Liver (tissue), 9 donors: ENCODE data around the gene RAB15. TPM values are rescaled to one million over a fixed set of nuclear protein-coding genes. Genes with fewer than 3 reads are reported as not detected.

Experiments used
- DNase-seq: peaks from one replicate; pipeline ENCODE4 v3.0.0-alpha.2; 2017; ENCODE audit warnings: low spot score
- H3K27ac ChIP-seq, 2 donors: one replicate each; pipeline ENCODE4 v1.7.0; 2013; ENCODE audit warnings: inconsistent platforms in 2 of 2, low read length in 2 of 2, control low read depth in 1 of 2, low read depth in 1 of 2, mild to moderate bottlenecking in 1 of 2
- H3K27me3 ChIP-seq, 4 donors: one replicate each; pipeline versions ENCODE4 v1.6.1 to v1.7.0; 2013; ENCODE audit warnings: low read length in 3 of 4, inconsistent platforms in 1 of 4, mild to moderate bottlenecking in 1 of 4, moderate library complexity in 1 of 4; ENCODE audit not compliant: control insufficient read depth in 4 of 4, insufficient read depth in 4 of 4
- H3K36me3 ChIP-seq, 4 donors: one replicate each; pipeline versions ENCODE4 v1.6.1 to v1.7.0; 2013; ENCODE audit warnings: low read length in 3 of 4, mild to moderate bottlenecking in 3 of 4, low read depth in 1 of 4, moderate library complexity in 1 of 4; ENCODE audit not compliant: control insufficient read depth in 4 of 4, insufficient read depth in 3 of 4
- H3K4me1 ChIP-seq, 4 donors: one replicate each; pipeline versions ENCODE4 v1.6.1 to v1.7.0; 2013; ENCODE audit warnings: low read length in 3 of 4, mild to moderate bottlenecking in 3 of 4, moderate library complexity in 1 of 4; ENCODE audit not compliant: control insufficient read depth in 4 of 4, insufficient read depth in 4 of 4
- H3K4me3 ChIP-seq, 3 donors: one replicate each; pipeline versions ENCODE4 v1.6.1 to v1.7.0; 2013; ENCODE audit warnings: low read length in 3 of 3, control low read depth in 1 of 3, low read depth in 1 of 3, mild to moderate bottlenecking in 1 of 3
- H3K9ac ChIP-seq, 2 donors: one replicate each; pipeline ENCODE4 v1.7.0; 2013; ENCODE audit warnings: low read length in 2 of 2, mild to moderate bottlenecking in 2 of 2, moderate library complexity in 2 of 2, control low read depth in 1 of 2, low read depth in 1 of 2
- H3K9me3 ChIP-seq, 4 donors: one replicate each; pipeline versions ENCODE4 v1.6.1 to v1.7.0; 2013; ENCODE audit warnings: low read length in 3 of 4; ENCODE audit not compliant: control insufficient read depth in 4 of 4
- EGR1 ChIP-seq, 2 donors: IDR thresholded peaks; 2 replicates each; pipeline ENCODE4 v1.6.1; 2016 to 2018; ENCODE audit warnings: antibody characterized with exemption in 2 of 2, low read depth in 2 of 2
- FOXA1 ChIP-seq: IDR thresholded peaks from 2 replicates; pipeline ENCODE4 v1.6.1; 2016; ENCODE audit warnings: antibody characterized with exemption
- FOXA2 ChIP-seq: IDR thresholded peaks from 2 replicates; pipeline ENCODE4 v1.6.1; 2016; ENCODE audit warnings: antibody characterized with exemption
- HNF4A ChIP-seq, 2 donors: conservative IDR thresholded peaks; 2 replicates each; pipeline ENCODE4 v1.6.1; 2016; ENCODE audit warnings: antibody characterized with exemption in 2 of 2, mild to moderate bottlenecking in 2 of 2
- HNF4G ChIP-seq: IDR thresholded peaks from 2 replicates; pipeline ENCODE4 v1.6.1; 2016; ENCODE audit warnings: antibody characterized with exemption
- JUND ChIP-seq, 2 donors: IDR thresholded peaks; 2 replicates each; pipeline ENCODE4 v1.6.1; 2016; ENCODE audit warnings: antibody characterized with exemption in 2 of 2
- NR2F2 ChIP-seq: IDR thresholded peaks from 2 replicates; pipeline ENCODE4 v1.6.1; 2016; ENCODE audit warnings: antibody characterized with exemption
- RXRA ChIP-seq, 2 donors: IDR thresholded peaks; 2 replicates each; pipeline ENCODE4 v1.6.1; 2017 to 2018; ENCODE audit warnings: antibody characterized with exemption in 2 of 2, mild to moderate bottlenecking in 1 of 2
- SP1 ChIP-seq: IDR thresholded peaks from 2 replicates; pipeline ENCODE4 v1.6.1; 2018; ENCODE audit warnings: antibody characterized with exemption, mild to moderate bottlenecking
- YY1 ChIP-seq: IDR thresholded peaks from 2 replicates; pipeline ENCODE4 v1.6.1; 2016; ENCODE audit warnings: antibody characterized with exemption, mild to moderate bottlenecking
- WGBS: extraction: QIAGEN DNeasy Blood & Tissue Kit; methylation state at CpG from one replicate; pipeline ENCODE4 v1.1.7; 2013; 5-methylcytosine and 5-hydroxymethylcytosine counted together
- polyA plus RNA-seq, 2 donors: library from polyadenylated mRNA; stranded (reverse) in 1 of 2; unstranded in 1 of 2; fragments of 200-250 nt in 1 of 2; fragments of >200 nt in 1 of 2; fragmentation: Nextera tagmentation in 1 of 2; extraction: Ambion mirVana in 1 of 2; gene quantifications; one replicate each; pipeline versions ENCODE4 v1.2.1 to v1.2.3, GENCODE V29; 2013 to 2015
- total RNA-seq, 2 donors: library from RNA; depleted of rRNA; stranded (reverse); fragments of >200 nt; gene quantifications; one replicate each; pipeline ENCODE4 v1.2.3, GENCODE V29; 2014
- TF ChIP-seq, protein P1 (sequence below): IDR thresholded peaks from 2 replicates; pipeline ENCODE4 v1.6.1; 2016; ENCODE audit warnings: antibody characterized with exemption
- TF ChIP-seq, protein P2 (sequence below): fragments of 150-350 bp; IDR thresholded peaks from 2 replicates; pipeline ENCODE4 v1.5.1; 2017; ENCODE audit warnings: improper control_type of control experiment, low read depth, low read length; ENCODE audit not compliant: missing input control
- TF ChIP-seq, protein P3 (sequence below): IDR thresholded peaks from 2 replicates; pipeline ENCODE4 v1.6.1; 2016; ENCODE audit warnings: antibody characterized with exemption
- donor health status: healthy.
- donor health status: healthy.
- donor health status: healthy.
- donor health status: healthy.
- donor health status: healthy.

Gene RAB15
- total and polyA plus RNA-seq, 4 donors: 5.5 to 18.0 (median 11.1) TPM

DNA sequence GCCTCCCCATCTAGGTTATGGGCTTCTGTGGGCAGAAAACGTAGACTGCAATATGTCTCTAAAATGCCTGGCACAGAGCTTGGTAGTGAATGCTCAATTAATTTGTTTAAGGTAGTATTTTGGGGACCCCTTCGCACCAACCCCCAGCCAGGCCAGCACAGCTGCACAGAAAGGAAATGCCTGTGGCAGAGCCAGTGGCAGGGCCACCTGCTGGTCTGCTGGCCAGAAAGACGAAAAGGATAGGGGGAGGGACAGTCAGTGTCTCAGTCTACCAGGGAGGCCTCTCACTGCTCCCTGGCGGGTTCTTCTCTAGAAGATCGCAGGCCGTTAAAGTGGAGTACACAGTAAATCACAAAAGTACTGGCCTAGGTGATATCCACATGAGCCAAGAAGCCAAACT lies 3.5 kb downstream of the RAB15 start:
- 89% methylated on average over 6 of the region's 6 CpGs for WGBS
- no peak overlapping the region for H3K27ac ChIP-seq
- no peak overlapping the region for H3K4me3 ChIP-seq

DNA sequence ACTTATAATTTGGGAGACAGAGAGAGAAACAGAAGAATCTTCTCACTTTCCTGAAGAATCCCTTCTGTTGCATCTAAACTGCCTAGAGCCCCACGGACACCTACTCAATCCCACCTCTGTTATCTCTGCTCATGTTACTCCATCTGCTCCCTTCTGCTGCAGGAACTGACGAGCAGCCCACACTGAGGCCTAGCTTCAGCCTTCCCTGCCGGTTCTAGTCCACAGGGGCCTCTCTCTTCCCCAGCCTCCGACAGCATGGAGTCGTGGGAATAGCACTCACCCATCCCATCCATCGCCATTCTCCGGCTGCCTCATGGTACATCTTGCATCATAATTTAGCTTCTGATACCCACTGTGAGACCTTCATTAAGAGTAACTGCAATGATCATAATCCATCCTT lies 4.0 kb downstream of the RAB15 start:
- Histone ChIP-seq H3K9me3 (no peaks in the 10 kb centered on the region), H3K4me1 (peaks cover 4 to 14% (median 13%) of the 10 kb centered on the region in 4 donors), H3K9ac (no peak overlapping the region), H3K36me3 (peaks cover 0 to 2% (median 0%) of the 10 kb centered on the region in 4 donors), H3K27ac (no peak overlapping the region), H3K4me3 (no peak overlapping the region), H3K27me3 (no peaks in the 10 kb centered on the region)
- no peak for TF ChIP-seq HNF4G
- TF ChIP-seq, protein P1, sequence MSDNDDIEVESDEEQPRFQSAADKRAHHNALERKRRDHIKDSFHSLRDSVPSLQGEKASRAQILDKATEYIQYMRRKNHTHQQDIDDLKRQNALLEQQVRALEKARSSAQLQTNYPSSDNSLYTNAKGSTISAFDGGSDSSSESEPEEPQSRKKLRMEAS: no peak
- TF ChIP-seq, protein P2, sequence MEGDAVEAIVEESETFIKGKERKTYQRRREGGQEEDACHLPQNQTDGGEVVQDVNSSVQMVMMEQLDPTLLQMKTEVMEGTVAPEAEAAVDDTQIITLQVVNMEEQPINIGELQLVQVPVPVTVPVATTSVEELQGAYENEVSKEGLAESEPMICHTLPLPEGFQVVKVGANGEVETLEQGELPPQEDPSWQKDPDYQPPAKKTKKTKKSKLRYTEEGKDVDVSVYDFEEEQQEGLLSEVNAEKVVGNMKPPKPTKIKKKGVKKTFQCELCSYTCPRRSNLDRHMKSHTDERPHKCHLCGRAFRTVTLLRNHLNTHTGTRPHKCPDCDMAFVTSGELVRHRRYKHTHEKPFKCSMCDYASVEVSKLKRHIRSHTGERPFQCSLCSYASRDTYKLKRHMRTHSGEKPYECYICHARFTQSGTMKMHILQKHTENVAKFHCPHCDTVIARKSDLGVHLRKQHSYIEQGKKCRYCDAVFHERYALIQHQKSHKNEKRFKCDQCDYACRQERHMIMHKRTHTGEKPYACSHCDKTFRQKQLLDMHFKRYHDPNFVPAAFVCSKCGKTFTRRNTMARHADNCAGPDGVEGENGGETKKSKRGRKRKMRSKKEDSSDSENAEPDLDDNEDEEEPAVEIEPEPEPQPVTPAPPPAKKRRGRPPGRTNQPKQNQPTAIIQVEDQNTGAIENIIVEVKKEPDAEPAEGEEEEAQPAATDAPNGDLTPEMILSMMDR: no peak
- WGBS: 95% methylated on average over 7 of the region's 7 CpGs
- DNase-seq: no peak

More for the DNA sequence above, 3.5 kb downstream of the RAB15 start:
- H3K27me3 ChIP-seq: no peaks in the 10 kb centered on the region
- peaks cover 4 to 14% (median 13%) of the 10 kb centered on the region in 4 donors for H3K4me1 ChIP-seq
- no peak for DNase-seq
- H3K36me3 ChIP-seq: peaks cover 0 to 2% (median 0%) of the 10 kb centered on the region in 4 donors
- H3K9ac ChIP-seq: no peak overlapping the region
- no peak for TF ChIP-seq HNF4A (conservative IDR thresholded peaks at IDR 0.05)
- no peaks in the 10 kb centered on the region for H3K9me3 ChIP-seq

DNA sequence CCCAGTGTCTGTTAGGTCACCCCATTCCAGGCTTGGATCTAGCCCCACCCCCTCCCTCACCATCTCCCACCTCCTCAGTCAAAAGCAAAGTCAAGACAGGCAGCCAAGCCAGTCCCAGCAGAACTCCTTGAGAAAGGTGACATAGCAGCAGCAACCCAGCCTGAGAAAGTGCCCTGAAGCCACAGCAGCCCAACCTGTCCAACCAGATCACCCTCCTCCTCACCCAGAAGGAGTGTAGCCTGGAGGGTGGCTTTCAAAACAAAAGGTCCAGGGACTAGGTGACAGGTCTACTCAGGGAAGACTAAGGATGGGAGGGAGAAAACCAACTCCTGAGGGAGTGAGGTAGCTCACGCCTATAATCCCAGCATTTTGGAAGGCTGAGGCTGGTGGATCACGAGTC lies 5.2 kb downstream of the RAB15 start:
- no peak overlapping the region for H3K27ac ChIP-seq
- no peak overlapping the region for H3K4me3 ChIP-seq
- peaks cover 4 to 14% (median 9%) of the 10 kb centered on the region in 4 donors for H3K4me1 ChIP-seq

DNA sequence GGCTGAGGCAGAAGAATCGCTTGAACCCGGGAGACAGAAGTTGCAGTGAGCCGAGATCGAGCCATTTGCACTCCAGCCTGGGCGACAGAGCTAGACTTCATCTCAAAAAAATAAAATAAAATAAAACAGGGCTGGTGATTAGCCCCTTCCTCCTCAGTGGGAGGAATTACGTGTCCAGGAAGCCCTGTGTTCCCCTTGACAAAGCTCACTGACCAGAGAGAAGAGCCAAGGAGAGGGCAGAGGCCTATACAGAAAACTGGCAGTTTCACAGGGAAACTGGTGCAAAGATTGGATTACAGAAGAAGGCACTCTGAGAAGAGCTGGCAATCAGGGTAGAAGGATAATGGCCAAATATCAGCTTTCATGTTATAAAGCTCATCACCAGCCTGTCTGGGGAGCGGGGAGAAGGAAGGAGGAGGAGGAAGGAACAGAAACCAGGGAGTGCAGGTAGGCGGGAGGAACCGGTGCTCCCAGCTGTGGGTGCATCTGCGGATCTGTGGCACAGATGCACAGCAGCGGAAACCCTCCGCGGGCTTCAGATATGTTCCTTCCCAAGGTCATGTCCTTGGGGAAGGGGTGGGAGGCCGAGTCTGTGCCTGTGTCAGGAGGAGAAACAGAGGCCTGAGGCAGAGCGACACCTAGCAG lies 6.7 kb downstream of the RAB15 start:
- peaks cover 0 to 2% (median 0%) of the 10 kb centered on the region in 4 donors for H3K36me3 ChIP-seq
- no peaks in the 10 kb centered on the region for H3K27me3 ChIP-seq
- no peak overlapping the region for H3K4me3 ChIP-seq
- no peak overlapping the region for H3K27ac ChIP-seq
- H3K9ac ChIP-seq: no peak overlapping the region
- TF ChIP-seq SP1 (no peak), NR2F2 (no peak), EGR1 (IDR thresholded peaks at IDR 0.05; ENCODE audit: low read depth in 2 of 2) (no peak), YY1 (no peak), FOXA1 (no peak), FOXA2 (no peak)
- TF ChIP-seq, protein P1: no peak
- TF ChIP-seq, protein P2: no peak
- no peaks in the 10 kb centered on the region for H3K9me3 ChIP-seq
- WGBS: 96% methylated on average over 15 of the region's 15 CpGs
- no peak for DNase-seq
- H3K4me1 ChIP-seq: peaks cover 0 to 13% (median 7%) of the 10 kb centered on the region in 4 donors

More for the DNA sequence above, 5.2 kb downstream of the RAB15 start:
- H3K9me3 ChIP-seq: no peaks in the 10 kb centered on the region
- TF ChIP-seq JUND (IDR thresholded peaks at IDR 0.05) (no peak), RXRA (IDR thresholded peaks at IDR 0.05) (no peak)
- TF ChIP-seq, protein P3, sequence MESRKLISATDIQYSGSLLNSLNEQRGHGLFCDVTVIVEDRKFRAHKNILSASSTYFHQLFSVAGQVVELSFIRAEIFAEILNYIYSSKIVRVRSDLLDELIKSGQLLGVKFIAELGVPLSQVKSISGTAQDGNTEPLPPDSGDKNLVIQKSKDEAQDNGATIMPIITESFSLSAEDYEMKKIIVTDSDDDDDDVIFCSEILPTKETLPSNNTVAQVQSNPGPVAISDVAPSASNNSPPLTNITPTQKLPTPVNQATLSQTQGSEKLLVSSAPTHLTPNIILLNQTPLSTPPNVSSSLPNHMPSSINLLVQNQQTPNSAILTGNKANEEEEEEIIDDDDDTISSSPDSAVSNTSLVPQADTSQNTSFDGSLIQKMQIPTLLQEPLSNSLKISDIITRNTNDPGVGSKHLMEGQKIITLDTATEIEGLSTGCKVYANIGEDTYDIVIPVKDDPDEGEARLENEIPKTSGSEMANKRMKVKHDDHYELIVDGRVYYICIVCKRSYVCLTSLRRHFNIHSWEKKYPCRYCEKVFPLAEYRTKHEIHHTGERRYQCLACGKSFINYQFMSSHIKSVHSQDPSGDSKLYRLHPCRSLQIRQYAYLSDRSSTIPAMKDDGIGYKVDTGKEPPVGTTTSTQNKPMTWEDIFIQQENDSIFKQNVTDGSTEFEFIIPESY: no peak
- 97% methylated on average over 2 of the region's 2 CpGs for WGBS
- no peak overlapping the region for H3K9ac ChIP-seq
- H3K27me3 ChIP-seq: no peaks in the 10 kb centered on the region
- DNase-seq: no peak
- peaks cover 0 to 2% (median 0%) of the 10 kb centered on the region in 4 donors for H3K36me3 ChIP-seq
